ENCODE data around the gene B4GALT5. TPM values are rescaled to one million over a fixed set of nuclear protein-coding genes. Genes with fewer than 3 reads are reported as not detected.
A peak's percentile ranks its signal among the peaks of the same experiment; 100 is the strongest.

B4GALT5 gene
- total RNA-seq, 1 experiment from 2014 or later: 63.1 TPM

GRCh38 chr20:49711667-49711987 lies 2.1 kb downstream of the B4GALT5 start:
- Histone ChIP-seq H3K9me2 (ENCODE audit: insufficient read depth) (no peaks in the 10 kb centered on the region), H3K9me3 (ENCODE audit: insufficient read depth, low read depth) (no peaks in the 10 kb centered on the region), H3K4me3 (peak overlapping the region; percentile 82), H3K4me1 (replicated peaks; ENCODE audit: insufficient read depth) (peaks cover 67% of the 10 kb centered on the region), H2AFZ (no peak overlapping the region), H3K27me3 (ENCODE audit: insufficient read depth, low read depth) (no peaks in the 10 kb centered on the region), H3K79me2 (ENCODE audit: low read depth) (peaks cover 84% of the 10 kb centered on the region), H3F3A (ENCODE audit: insufficient read depth, low read depth) (peaks cover 53% of the 10 kb centered on the region), H3K27ac (peak overlapping the region; percentile 84), H3K36me3 (ENCODE audit: low read depth) (peaks cover 32% of the 10 kb centered on the region), H3K4me2 (peak overlapping the region; percentile 90), H4K20me1 (ENCODE audit: insufficient read depth) (peaks cover 47% of the 10 kb centered on the region)
- intact Hi-C loops (cut with micrococcal nuclease; ENCODE audit: unreplicated experiment): loop anchor here (5.0 kb wide), 1 partner anchor 99 kb away; no protein-coding TSS in a partner anchor
- POLR2A ChIA-PET (ENCODE audit: unreplicated experiment): interaction anchor here (0.5 to 0.6 kb wide), 2 partner anchors 96 to 455 kb away, joined by 3 read pairs; no protein-coding TSS in a partner anchor
- no peak for TF ChIP-seq EZH2 (IDR thresholded peaks at IDR 0.05; ENCODE audit: low read depth)
- no peak for TF ChIP-seq CTCF (conservative IDR thresholded peaks at IDR 0.05)
- CTCF ChIA-PET: no interaction called here
- no peak for DNase-seq
- BruUV-seq (replicated peaks): no TSS peak

GRCh38 chr20:49710971-49711666 lies 2.6 kb downstream of the B4GALT5 start:
- no peaks in the 10 kb centered on the region for H3K27me3 ChIP-seq (ENCODE audit: insufficient read depth, low read depth)
- peaks cover 52% of the 10 kb centered on the region for H4K20me1 ChIP-seq (ENCODE audit: insufficient read depth)
- peaks cover 72% of the 10 kb centered on the region for H3K4me1 ChIP-seq (replicated peaks; ENCODE audit: insufficient read depth)
- peaks cover 38% of the 10 kb centered on the region for H3K36me3 ChIP-seq (ENCODE audit: low read depth)
- DNase-seq: no peak
- H3K9me2 ChIP-seq (ENCODE audit: insufficient read depth): no peaks in the 10 kb centered on the region
- ChIA-PET POLR2A (ENCODE audit: unreplicated experiment) (interaction anchor here (0.5 to 0.6 kb wide), 2 partner anchors 95 to 455 kb away, joined by 3 read pairs; no protein-coding TSS in a partner anchor), CTCF (interaction anchor here (0.6 to 0.7 kb wide), 2 partner anchors 60 to 108 kb away, joined by 7 to 10 read pairs; no protein-coding TSS in a partner anchor)
- intact Hi-C loops (cut with micrococcal nuclease; ENCODE audit: unreplicated experiment): loop anchor here (5.0 kb wide), 1 partner anchor 99 kb away; no protein-coding TSS in a partner anchor
- TSS peak; percentile 25 for BruUV-seq (replicated peaks)
- peak overlapping the region; percentile 90 for H3K4me2 ChIP-seq
- H3K79me2 ChIP-seq (ENCODE audit: low read depth): peaks cover 90% of the 10 kb centered on the region
- peaks cover 58% of the 10 kb centered on the region for H3F3A ChIP-seq (ENCODE audit: insufficient read depth, low read depth)
- no peak overlapping the region for H2AFZ ChIP-seq
- TF ChIP-seq EZH2 (IDR thresholded peaks at IDR 0.05; ENCODE audit: low read depth) (no peak), CTCF (conservative IDR thresholded peaks at IDR 0.05) (no peak)
- H3K27ac ChIP-seq: peak overlapping the region; percentile 84
- H3K9me3 ChIP-seq (ENCODE audit: insufficient read depth, low read depth): no peaks in the 10 kb centered on the region
- H3K4me3 ChIP-seq: peak overlapping the region; percentile 82

GRCh38 chr20:49707118-49707517 lies 6.6 kb downstream of the B4GALT5 start:
- peaks cover 73% of the 10 kb centered on the region for H3F3A ChIP-seq (ENCODE audit: insufficient read depth, low read depth)
- H4K20me1 ChIP-seq (ENCODE audit: insufficient read depth): peaks cover 64% of the 10 kb centered on the region
- H3K4me2 ChIP-seq: peak overlapping the region; percentile 51
- H3K4me1 ChIP-seq (replicated peaks; ENCODE audit: insufficient read depth): peaks cover 96% of the 10 kb centered on the region
- TF ChIP-seq EZH2 (IDR thresholded peaks at IDR 0.05; ENCODE audit: low read depth): no peak
- TF ChIP-seq CTCF (conservative IDR thresholded peaks at IDR 0.05): no peak
- POLR2A ChIA-PET (ENCODE audit: unreplicated experiment): no interaction called here
- H3K27me3 ChIP-seq (ENCODE audit: insufficient read depth, low read depth): no peaks in the 10 kb centered on the region
- no peak overlapping the region for H2AFZ ChIP-seq
- peaks cover 99% of the 10 kb centered on the region for H3K79me2 ChIP-seq (ENCODE audit: low read depth)
- DNase-seq: no peak
- peak overlapping the region; percentile 11; the same call in 1 of the 2 replicates for H3K4me3 ChIP-seq
- CTCF ChIA-PET: interaction anchor here (0.7 kb wide), 1 partner anchor 287 kb away, joined by 3 read pairs; no protein-coding TSS in a partner anchor
- no peaks in the 10 kb centered on the region for H3K9me3 ChIP-seq (ENCODE audit: insufficient read depth, low read depth)
- H3K27ac ChIP-seq: peak overlapping the region; percentile 40
- peaks cover 55% of the 10 kb centered on the region for H3K36me3 ChIP-seq (ENCODE audit: low read depth)
- H3K9me2 ChIP-seq (ENCODE audit: insufficient read depth): no peaks in the 10 kb centered on the region
- intact Hi-C loops (cut with micrococcal nuclease; ENCODE audit: unreplicated experiment): no loop called here
- BruUV-seq (replicated peaks): no TSS peak

Measured in PC-9 (cell line).